GM03348 (cell line): ENCODE data around the gene ZNF585A.
"Not testable (repeated sequence)": the region's sequence is repeated elsewhere in the genome, so short reads cannot be mapped to it uniquely, and the experiment has no call there.

Experiments used
- DNase-seq: peaks from one replicate; pipeline ENCODE4 v3.0.0; 2012; ENCODE audit warnings: low spot score

Gene ZNF585A

DNA sequence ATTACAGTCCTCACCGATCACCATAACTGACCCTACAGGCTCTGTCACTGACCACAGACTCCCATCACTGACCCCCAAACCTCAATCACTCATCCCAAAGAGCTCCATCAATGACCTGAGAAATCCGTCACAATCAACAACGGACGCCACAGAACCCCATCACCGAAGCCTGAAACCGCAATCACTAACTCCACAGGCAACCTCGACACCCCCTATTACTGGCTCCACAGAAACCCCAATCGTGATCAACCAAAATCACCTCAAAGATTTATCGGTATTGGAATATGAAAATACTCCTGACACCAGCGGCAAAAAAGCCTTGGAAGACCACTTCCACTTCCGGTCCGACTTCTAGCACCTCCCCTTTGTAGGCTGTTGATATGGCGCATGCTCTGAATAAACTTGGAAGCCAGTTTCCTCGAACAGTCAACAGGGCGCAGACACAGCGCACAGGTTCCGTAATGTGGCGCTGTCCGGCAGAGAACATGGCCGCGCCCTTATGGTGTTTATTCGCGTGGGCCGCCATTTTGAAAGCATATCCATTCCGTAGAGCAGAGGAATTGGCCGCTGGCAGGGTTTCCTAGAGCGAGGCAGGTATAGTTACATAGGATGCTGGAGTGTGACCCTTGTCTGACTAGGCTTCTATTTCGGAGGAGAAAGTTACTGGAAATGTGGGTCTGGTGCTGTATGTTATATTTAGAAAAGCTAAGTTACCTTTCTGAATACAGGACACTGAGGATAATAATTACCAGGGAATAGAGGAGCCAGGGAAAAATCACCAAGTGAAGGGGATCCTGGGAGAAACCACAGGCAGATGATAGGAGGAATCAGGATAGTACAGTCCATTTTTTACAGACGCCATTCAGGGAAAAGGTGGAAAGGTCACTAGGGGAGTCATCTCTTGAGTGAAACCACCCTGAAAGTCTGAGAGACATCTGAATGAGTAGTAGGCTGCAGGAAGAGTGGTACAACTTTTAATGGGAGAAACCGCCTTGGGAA lies at the start of gene ZNF585A:
ZNF585A (minus strand) TSS at position 328 of the 999 bp plus-strand sequence. CDS start 2,785 bp downstream, outside the sequence.
- peak; percentile 94 for DNase-seq

DNA sequence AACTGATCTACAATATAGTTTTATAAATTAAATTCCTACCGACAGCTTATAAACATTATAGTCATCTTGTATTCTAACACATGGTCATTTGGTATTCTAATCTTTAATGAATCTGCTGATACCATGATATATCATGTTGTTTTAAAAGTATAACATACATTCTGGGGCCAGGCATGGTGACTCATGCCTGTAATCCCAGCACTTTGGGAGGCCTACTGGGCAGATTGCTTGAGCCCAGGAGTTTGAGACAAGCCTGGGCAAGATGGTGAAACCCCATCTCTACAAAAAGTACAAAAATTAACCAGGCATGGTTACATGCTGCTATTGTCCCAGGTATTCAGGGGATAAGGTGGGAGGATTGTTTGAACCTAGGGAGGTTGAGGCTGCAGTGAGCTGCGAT lies 48.6 kb upstream of the ZNF585A start:
- no peak for DNase-seq

GRCh38 chr19:37220383-37220782 lies 47.9 kb upstream of the ZNF585A start:
- DNase-seq, result no peak

- peak; percentile 4 for DNase-seq
Measured at GRCh38 chr19:37218592-37218935, 46.1 kb upstream of the ZNF585A start.

DNA sequence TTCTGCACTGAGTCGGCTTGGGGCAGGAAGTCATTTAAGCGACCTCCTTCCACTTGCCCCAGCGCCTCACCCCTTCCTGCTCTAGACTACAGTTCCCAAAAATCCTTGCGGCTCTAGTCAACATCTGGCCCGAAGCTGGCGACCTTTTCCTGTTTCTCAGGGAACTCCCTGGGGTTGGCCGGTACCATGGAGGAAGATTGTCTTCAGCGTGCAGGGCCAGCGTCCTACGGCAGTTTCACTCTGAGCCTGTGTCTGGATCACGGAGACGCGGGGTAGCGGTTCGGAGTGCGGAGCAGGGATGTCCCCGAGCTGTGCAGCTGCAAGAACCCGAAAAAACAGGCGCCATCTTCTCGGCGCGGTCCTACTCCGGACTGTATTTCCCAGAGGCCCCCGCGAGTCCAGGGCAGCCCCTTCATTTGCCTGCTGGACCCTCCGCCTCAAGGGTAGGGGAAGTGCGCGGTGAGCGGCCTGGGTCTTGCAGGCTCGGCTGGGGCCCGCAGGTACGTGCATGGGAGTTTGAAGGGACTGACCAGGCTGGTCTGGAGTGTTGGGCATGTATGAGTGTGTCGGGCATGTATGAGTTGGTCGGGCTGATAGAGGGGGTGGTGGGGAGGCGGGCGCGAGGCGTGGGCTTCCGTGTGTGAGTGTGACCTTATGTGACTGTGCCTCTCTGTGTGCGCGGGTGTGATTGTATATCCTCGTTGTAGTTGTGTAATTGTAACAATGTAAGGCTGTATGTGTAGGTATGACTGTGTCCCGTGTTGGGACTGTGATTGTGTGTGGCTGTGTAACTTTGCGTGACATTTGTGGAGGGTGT lies 45.5 kb upstream of the ZNF585A start, which contains the start of gene ZNF383:
ZNF383 (plus strand) TSS at position 440 of the 817 bp plus-strand sequence. CDS start 12,240 bp downstream, outside the sequence.
- DNase-seq, result peak; percentile 91

- no peak for DNase-seq
Measured at GRCh38 chr19:37217480-37217774, 44.9 kb upstream of the ZNF585A start.

- no peak for DNase-seq
Measured at GRCh38 chr19:37197768-37198167, 25.3 kb upstream of the ZNF585A start.

DNA sequence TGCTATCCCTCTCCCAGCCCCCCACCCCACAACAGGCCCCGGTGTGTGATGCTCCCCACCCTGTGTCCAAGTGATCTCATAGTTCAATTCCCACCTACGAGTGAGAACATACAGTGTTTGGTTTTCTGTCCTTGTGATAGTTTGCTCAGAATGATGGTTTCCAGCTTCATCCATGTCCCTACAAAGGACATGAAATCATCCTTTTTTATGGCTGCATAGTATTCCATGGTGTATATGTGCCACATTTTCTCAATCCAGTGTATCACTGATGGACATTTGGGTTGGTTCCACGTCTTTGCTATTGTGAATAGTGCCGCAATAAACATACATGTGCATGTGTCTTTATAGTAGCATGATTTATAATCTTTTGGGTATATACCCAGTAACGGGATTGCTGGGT lies 24.6 kb upstream of the ZNF585A start:
- DNase-seq, result not testable (repeated sequence)

- DNase-seq, result not testable (repeated sequence)
Measured at GRCh38 chr19:37195248-37195647, 22.8 kb upstream of the ZNF585A start.

- not testable (repeated sequence) for DNase-seq
Measured at GRCh38 chr19:37186071-37186470, 13.6 kb upstream of the ZNF585A start.

GRCh38 chr19:37165635-37166034 lies 6.9 kb downstream of the ZNF585A start:
- DNase-seq, result no peak

GRCh38 chr19:37160153-37160552 lies 12.3 kb downstream of the ZNF585A start:
- DNase-seq, result no peak

DNA sequence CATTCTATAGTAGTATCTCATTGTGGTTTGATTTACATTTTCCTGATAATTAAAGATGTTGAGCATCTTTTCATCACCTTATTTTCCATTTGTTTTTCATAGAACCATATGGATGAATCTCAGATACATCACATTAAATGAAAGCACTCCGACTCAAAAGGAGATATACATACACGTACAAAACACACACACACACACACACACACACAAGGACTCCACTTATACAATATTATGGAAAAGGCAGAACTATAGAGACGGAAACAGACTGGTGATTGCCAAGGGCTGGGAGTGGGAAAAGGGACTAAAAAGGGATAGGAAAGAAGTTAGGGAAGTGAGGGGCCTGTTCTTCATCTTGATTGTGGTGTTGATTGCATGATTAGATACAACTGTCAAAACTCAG lies 24.3 kb downstream of the ZNF585A start:
- no peak for DNase-seq

- DNase-seq, result no peak
Measured at GRCh38 chr19:37136111-37136510, 36.4 kb downstream of the ZNF585A start.

GRCh38 chr19:37128821-37129177 lies 43.7 kb downstream of the ZNF585A start:
- DNase-seq, result no peak

- DNase-seq, result no peak
Measured at GRCh38 chr19:37127999-37128820, 44.3 kb downstream of the ZNF585A start.

GRCh38 chr19:37122093-37122492 lies 50.4 kb downstream of the ZNF585A start:
- not testable (repeated sequence) for DNase-seq

- no peak for DNase-seq
Measured at GRCh38 chr19:37114001-37114400, 58.5 kb downstream of the ZNF585A start.

GRCh38 chr19:37111753-37112152 lies 60.7 kb downstream of the ZNF585A start:
- DNase-seq, result not testable (repeated sequence)

- DNase-seq, result not testable (repeated sequence)
Measured at GRCh38 chr19:37104135-37104534, 68.4 kb downstream of the ZNF585A start.

GRCh38 chr19:37098570-37098969 lies 73.9 kb downstream of the ZNF585A start:
- no peak for DNase-seq

DNA sequence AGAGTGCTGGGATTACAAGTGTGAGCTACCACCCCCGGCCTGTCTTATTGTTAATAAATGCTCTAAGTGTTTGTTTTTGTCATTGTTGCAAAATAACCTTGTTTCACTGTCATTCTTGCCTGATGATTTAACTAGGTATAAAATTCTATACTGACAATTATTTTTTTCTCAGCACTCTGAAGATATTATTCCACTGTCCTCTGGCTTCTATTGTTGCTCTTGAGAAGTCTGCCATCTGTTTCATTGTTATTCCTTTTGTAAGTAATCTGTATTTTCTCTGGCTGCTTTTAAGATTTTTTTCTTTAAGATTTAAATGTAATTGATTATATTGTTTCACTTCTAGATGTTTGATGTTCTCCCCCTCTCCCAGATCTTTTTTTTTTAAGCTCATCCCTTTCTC lies 76.6 kb downstream of the ZNF585A start:
- DNase-seq, result no peak
